ENCODE measurements around the gene UBR4. TPM values are rescaled to one million over a fixed set of nuclear protein-coding genes. Genes with fewer than 3 reads are reported as not detected.

Gene UBR4
- total and polyA plus RNA-seq, 11 donors, result 44.8 to 150 (median 87.2) TPM

DNA sequence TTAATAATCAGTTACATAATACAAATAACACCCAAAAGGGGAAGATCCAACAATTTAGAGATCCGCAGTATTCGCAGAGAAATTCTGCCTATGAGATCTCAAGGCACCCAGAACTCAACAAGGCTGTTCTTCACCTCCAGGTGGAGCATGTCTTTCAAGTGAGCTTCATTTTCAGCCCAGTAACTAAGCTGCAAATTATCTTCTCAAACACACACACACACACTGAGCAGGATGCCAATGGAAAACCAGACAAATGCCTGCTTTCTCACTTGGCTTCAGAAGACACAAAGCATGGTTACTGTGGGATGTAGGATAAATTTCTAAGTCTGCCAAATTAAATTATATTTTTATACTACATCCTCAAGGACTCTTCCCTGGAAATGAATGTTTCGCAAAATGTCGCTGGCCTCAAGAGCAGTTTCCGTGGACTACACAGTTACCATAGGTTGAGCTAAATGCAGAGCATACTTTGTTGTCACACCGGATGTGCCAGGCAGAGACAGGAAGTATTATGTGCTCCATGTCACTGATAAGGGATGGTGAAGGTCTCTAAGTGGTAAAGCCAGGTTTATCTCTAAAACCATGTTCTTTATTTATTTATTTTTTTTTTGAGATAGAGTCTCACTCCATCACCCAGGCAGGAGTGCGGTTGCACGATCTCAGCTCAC is 30.3 kb downstream of the UBR4 start:
- Histone ChIP-seq H3K4me1 (peaks cover 0 to 5% (median 0%) of the 10 kb centered on the region in 12 donors), H3K36me3 (peaks cover 0 to 100% (median 87%) of the 10 kb centered on the region in 9 donors), H3K27me3 (no peaks in the 10 kb centered on the region), H3K27ac (peak overlapping the region in 1 of 12 donors; percentile 35), H3K9me3 (no peaks in the 10 kb centered on the region), H3K4me3 (no peak overlapping the region)
- TF ChIP-seq POLR2A (IDR thresholded peaks at IDR 0.05), result no peak
- TF ChIP-seq, protein P1, sequence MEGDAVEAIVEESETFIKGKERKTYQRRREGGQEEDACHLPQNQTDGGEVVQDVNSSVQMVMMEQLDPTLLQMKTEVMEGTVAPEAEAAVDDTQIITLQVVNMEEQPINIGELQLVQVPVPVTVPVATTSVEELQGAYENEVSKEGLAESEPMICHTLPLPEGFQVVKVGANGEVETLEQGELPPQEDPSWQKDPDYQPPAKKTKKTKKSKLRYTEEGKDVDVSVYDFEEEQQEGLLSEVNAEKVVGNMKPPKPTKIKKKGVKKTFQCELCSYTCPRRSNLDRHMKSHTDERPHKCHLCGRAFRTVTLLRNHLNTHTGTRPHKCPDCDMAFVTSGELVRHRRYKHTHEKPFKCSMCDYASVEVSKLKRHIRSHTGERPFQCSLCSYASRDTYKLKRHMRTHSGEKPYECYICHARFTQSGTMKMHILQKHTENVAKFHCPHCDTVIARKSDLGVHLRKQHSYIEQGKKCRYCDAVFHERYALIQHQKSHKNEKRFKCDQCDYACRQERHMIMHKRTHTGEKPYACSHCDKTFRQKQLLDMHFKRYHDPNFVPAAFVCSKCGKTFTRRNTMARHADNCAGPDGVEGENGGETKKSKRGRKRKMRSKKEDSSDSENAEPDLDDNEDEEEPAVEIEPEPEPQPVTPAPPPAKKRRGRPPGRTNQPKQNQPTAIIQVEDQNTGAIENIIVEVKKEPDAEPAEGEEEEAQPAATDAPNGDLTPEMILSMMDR (IDR thresholded peaks at IDR 0.05), result peak in 11 of 12 donors; percentile 7 to 52 (median 35)
- peak; percentile 48 to 71 (median 60) for ATAC-seq
- 72 to 85% (median 79%) methylated on average over 8 of the region's 8 CpGs for WGBS, 4 donors
- DNase-seq, result no peak
- intact Hi-C loops (cut with DNase I), result loop anchor here in 9 of 10 donors (1.0 to 10.0 kb wide), 6 partner anchors 43 to 65 kb away; no protein-coding TSS in a partner anchor

DNA sequence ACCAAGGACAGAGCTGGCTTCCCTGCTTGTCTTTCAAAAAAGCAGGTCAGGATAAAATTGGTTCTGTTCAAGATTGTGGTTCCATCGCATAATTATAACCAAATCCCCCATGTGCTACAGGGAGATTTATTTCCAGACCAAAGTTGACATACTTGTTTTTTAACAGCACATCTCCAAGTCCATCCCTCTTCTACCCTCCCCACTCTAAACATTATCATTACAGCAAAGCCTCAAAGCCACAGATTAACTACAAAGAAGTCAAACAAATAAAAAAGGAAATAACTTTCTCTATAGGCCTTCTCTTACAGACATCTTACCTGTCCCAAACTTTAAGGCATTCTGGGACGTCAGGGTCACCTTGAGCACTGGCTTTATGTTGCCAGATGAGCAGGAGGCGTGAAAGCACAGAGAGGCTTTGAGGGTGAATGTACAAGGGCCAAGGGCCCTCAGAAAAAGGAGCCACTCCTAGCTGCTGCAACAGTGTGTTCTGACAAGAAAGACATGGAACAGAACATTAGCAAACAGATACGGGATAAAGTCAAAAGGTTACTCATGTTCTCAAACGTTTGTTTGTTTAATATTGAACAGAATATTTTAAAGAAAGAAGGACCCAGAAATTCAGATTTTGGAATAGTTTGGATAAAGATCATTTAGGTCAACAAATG is 31.2 kb downstream of the UBR4 start:
- Histone ChIP-seq H3K4me3 (no peak overlapping the region), H3K9me3 (no peaks in the 10 kb centered on the region), H3K27me3 (no peaks in the 10 kb centered on the region), H3K36me3 (peaks cover 0 to 100% (median 87%) of the 10 kb centered on the region in 9 donors), H3K4me1 (peaks cover 0 to 5% (median 0%) of the 10 kb centered on the region in 12 donors), H3K27ac (peak overlapping the region in 5 of 12 donors; percentile 2 to 43 (median 25))
- TF ChIP-seq, protein P1 (IDR thresholded peaks at IDR 0.05), result no peak
- no peak for TF ChIP-seq POLR2A (IDR thresholded peaks at IDR 0.05)
- 53 to 64% (median 58%) methylated on average over 5 of the region's 5 CpGs for WGBS, 4 donors
- peak; percentile 64 to 85 (median 70) for ATAC-seq
- intact Hi-C loops (cut with DNase I), result loop anchor here in 6 of 10 donors (1.0 to 10.0 kb wide), 4 partner anchors 62 to 64 kb away; no protein-coding TSS in a partner anchor
- DNase-seq, result no peak

DNA sequence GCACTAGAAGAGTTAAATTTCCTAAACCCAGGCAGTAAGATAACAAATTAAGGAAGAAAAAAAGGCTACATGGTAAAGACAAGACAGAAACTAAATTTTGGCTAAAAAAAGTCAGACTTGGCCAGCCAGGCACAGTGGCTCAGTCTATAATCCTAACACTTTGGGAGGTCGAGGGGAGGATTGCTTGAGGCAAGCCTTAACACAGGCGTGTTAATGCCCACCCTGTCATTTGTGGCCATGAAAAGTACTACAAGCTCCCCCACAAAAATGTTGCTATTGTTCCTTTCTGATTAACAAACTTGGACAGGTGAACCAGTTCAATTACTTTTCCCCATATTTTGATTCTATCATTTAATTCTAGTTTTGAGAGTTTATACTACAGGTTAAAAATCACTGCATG is 32.3 kb downstream of the UBR4 start:
- DNase-seq, result no peak
- H3K27me3 ChIP-seq, result no peaks in the 10 kb centered on the region
- H3K4me3 ChIP-seq, result no peak overlapping the region
- TF ChIP-seq, protein P1 (IDR thresholded peaks at IDR 0.05), result no peak
- no peak for TF ChIP-seq POLR2A (IDR thresholded peaks at IDR 0.05)
- H3K4me1 ChIP-seq, result peaks cover 0 to 5% (median 0%) of the 10 kb centered on the region in 12 donors
- ATAC-seq, result no peak
- H3K9me3 ChIP-seq, result no peaks in the 10 kb centered on the region
- WGBS, 4 donors, result 79 to 87% (median 85%) methylated on average over 2 of the region's 2 CpGs
- H3K36me3 ChIP-seq, result peaks cover 0 to 100% (median 87%) of the 10 kb centered on the region in 9 donors
- H3K27ac ChIP-seq, result no peak overlapping the region
- intact Hi-C loops (cut with DNase I), result loop anchor here in 5 of 10 donors (2.0 to 10.0 kb wide), 3 partner anchors 63 to 64 kb away; no protein-coding TSS in a partner anchor

GRCh38 chr1:19169642-19170041 is 40.4 kb downstream of the UBR4 start:
- Histone ChIP-seq H3K27ac (no peak overlapping the region), H3K4me1 (peaks cover 0 to 15% (median 0%) of the 10 kb centered on the region in 12 donors), H3K27me3 (no peaks in the 10 kb centered on the region), H3K36me3 (peaks cover 0 to 100% (median 99%) of the 10 kb centered on the region in 9 donors), H3K9me3 (no peaks in the 10 kb centered on the region), H3K4me3 (no peak overlapping the region)
- no peak for TF ChIP-seq POLR2A (IDR thresholded peaks at IDR 0.05)
- no peak for DNase-seq
- WGBS, 4 donors, result 71 to 85% (median 79%) methylated on average over 2 of the region's 2 CpGs
- ATAC-seq, result no peak
- intact Hi-C loops (cut with DNase I), result loop anchor here in 2 of 10 donors (5.0 to 10.0 kb wide), 2 partner anchors 32 to 55 kb away; no protein-coding TSS in a partner anchor
